NCI-H226 (cell line): Measurements from ENCODE around the gene EIF1AY.
"Not testable (repeated sequence)": the region's sequence is repeated elsewhere in the genome, so short reads cannot be mapped to it uniquely, and the experiment has no call there.

ENCODE experiments used
- DNase-seq: peaks from one replicate; pipeline ENCODE4 v3.0.0-alpha.2; 2015

The EIF1AY gene

DNA sequence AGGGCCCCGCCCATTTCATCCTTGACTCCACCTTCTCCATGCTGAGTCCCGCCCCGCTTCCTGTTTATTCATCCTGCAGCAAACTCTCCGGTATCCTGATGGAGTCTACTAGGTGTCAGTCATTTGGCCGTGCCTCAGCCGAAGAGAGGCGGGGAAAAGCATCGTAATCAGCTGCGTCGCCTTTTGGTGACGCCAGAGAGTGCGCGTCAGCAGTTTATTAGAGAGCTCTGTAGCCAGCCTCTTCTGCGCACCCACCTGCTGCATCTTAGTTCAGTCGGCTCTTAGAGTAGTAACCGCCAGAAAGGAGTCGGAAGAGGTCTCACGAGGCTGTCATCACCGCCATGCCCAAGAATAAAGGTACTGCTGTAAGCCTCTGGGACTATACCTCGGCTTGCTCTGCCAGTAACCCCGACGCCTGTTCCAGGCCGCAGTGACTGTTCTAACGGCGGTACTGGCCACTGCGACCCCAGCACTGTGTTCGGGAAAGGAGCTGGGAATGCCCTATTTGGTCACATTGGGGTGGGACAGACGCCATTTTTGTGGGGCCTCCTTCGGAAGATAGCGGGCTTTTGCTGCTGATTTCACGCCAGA is at the start of gene EIF1AY:
Gene EIF1AY, plus strand, starts transcription at position 246 of the 591 bp plus-strand sequence. Its CDS starts 96 bp downstream, at position 342.
- peak; percentile 82 for DNase-seq

- no peak for DNase-seq
These were observed 47.1 kb upstream of the EIF1AY start for GRCh38 chrY:20528435-20528834.

DNA sequence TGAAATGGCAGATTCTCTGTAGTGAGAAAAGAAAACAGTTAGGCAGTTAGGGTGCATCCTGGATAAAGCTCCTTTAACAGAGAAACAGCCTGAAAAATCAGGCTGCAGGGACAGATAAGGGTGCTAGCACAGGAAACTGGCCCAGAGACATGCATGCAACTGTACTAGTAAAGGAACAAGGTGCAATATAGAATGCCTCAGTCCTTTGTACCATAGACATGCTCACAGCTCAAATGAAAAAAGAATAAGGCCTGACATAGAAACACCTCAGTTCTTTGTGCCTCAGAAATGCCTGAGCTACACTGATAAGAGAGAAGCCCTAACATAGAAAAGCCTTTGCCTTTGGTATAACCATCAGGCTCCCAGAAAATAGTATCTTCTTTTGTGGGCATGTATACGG is 37.4 kb upstream of the EIF1AY start:
- DNase-seq = no peak

- DNase-seq = no peak
These were observed 36.6 kb upstream of the EIF1AY start for GRCh38 chrY:20538933-20539332.

DNA sequence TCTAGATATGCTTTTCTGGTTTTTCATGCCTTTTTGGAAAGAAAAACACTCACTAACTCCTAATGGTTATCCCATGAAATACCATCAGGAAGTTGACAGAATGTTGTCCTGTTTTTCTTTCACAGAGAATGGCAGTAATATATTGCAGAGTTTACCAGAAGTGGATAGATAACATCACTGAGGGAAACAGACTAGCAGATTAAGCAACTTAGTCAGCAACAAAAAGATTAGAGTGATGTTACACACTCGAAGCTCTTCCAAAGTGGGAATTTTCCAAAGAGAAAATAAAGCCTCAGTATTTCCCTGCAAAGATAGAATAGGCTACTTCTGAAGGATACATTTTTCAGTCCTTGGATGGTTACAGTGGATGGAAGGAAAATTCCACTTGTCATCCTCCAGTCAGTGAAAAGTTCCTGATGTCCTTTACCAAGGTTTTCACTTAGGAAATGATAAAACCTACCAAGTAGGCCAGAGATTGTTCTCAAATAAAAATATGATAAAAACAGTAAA is 31.1 kb upstream of the EIF1AY start:
- peak; percentile 1 for DNase-seq

GRCh38 chrY:20546071-20546470 is 29.5 kb upstream of the EIF1AY start:
- DNase-seq = peak; percentile 1

DNA sequence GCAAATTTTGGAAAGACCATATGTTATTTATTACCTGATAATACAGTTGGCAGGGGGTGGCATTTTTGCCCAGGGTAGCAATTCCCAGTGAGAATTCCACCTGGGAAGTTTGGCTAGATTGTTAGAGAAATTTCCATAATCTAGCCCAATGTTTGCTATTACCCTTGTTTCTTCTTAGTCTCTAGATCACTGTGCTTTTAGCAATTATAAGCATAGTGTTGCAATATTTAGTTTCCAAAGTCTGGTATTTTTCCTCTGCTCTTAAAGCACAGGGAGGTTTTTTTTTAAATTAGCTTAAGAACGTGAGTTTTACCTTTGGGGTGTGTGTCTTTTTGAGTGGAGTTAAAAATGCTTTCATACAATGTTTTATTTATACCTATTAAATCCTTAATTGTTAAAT is 26.3 kb upstream of the EIF1AY start:
- DNase-seq = no peak

- no peak for DNase-seq
These were observed 23.7 kb upstream of the EIF1AY start for GRCh38 chrY:20551840-20552239.

DNA sequence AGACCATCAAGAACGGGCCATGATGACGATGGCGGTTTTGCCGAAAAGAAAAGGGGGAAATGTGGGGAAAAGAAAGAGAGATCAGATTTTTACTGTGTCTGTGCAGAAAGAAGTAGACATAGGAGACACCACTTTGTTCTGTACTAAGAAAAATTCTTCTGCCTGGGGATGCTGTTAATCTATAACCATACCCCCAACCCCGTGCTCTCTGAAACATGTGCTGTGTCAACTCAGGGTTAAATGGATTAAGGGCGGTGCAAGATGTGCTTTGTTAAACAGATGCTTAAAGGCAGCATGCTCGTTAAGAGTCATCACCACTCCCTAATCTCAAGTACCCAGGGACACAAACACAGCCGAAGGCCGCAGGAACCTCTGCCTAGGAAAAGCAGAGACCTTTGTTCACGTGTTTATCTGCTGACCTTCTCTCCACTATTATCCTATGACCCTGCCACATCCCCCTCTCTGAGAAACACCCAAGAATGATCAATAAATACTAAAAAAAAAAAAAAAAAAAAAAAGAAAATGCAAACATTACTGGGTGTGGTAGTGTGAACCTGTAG is 22.7 kb upstream of the EIF1AY start:
- DNase-seq = not testable (repeated sequence)

DNA sequence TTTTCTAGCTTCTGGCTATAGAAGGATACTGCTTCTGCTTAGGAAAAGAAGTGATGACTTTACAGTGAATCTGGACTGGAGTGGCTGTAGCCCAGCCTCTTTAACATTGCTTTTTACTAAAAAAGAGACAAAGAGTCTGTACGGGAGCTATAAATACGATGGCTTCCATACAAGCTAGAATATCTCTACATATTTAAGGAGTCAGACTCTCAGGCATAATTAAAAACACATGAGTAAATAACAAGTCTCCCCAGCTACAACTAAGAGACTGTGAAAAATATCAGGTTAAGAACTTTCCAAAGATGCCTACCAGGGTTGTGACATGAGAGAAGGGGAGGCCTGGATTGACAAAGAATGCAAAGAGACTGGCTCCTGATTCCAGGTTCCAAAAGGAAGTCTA is 19.8 kb upstream of the EIF1AY start:
- no peak for DNase-seq

DNA sequence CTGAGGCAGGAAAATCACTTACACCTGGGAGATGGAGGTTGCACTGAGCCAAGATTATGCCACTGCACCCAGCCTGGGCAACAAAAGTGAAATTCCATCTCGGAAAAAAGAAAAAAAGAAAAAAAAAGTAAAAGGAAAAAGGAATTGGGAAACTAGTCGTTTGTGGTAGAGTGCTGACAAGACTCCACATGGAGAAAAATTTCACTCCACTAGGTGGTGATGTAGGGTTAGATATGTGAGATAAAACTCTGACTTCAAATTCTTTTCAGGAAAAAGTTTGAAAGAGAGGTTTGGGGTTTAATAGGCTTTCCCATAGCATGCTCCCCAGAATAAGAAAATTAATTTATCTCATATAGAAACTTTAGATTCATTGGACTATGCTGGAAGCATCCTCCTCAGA is 16.9 kb upstream of the EIF1AY start:
- DNase-seq = no peak

GRCh38 chrY:20559873-20560512 is 15.6 kb upstream of the EIF1AY start:
- DNase-seq = no peak

GRCh38 chrY:20571306-20571705 is 4.3 kb upstream of the EIF1AY start:
- no peak for DNase-seq

- no peak for DNase-seq
These were observed 930 bp downstream of the EIF1AY start for GRCh38 chrY:20576506-20576905.

DNA sequence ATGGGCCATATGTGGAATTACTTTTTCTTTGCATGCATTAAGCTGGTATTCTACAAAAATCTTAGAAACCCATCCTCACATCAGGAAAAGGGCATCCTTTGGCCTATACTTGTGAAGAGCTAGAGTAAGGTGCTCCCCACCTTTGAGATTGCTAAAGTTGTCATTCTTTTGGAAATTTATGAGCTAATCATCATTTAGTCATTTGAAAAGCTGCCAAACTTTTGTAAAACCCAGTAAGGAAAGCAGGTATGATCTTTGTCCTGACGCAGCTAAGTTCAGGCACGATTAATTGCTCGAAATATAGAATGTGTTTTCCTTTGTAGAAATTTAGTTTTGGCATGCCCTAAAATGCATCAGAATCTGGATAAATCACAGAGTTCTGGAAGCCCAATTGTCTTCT is 2.6 kb downstream of the EIF1AY start:
- no peak for DNase-seq

- DNase-seq = no peak
These were observed 6.1 kb downstream of the EIF1AY start for GRCh38 chrY:20581687-20582086.

DNA sequence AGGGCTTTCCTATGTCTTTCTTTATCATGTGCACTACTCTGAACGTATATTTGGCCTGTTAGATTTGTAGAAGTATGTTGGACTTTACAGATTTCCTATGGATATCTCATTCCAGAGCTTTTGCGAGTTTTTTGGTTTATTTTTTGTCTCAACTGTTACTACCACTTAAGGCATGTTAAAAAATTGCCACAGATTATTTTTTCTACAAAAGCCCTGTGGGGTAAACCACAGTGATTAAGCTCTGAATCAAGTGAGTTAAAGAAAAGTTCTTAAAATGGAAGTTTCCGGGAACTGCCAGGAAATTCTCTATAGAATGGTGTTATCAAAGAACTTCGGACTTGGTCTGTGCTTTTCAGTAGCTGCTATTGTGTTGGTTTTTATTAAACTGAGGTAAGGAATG is 10.6 kb downstream of the EIF1AY start:
- no peak for DNase-seq
